Measurements from ENCODE around the gene ATXN7L2.
A peak's percentile ranks its signal among the peaks of the same experiment; 100 is the strongest.

DNA sequence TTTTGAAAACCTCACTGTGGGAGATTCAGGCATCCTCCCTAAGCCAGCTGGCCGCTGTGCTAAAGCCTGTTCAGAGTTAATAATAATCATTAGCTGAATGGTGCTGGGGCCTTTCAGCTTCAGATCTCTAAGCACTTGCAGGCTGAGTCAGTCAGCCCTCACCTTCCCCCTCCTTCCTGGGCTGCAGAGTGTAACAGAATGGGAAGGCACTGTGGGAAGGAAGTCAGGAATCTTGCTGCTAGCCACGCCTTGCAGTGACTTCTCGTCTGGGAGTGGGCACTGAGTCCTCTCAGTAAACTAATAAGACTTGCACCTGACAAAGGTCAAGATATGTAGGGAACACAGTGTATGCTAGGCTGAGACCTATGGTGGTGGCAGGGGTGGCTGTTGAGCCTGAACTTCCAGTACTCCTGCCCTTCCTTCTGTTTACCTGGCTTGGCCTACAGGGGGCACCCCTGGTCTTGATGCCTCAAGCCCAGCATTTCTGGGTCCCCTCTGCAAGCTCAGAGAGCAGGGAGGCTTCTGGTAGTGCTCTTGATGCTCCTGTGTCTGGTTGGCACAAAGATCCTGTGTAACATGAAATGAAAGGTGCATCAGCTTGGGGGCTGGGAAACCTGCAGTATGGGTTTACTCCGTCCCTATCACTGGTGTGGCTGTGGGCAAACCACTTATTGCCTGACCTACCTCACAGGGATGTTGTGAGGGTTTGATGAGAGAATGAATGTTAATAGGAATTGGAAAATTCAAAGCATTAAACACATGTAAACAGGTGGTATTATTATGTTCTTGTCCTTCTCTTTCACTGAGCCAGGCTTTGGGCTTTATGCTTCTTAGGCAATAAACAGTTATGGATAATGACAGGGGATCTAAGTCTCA lies 16.2 kb downstream of the ATXN7L2 start:
- TF ChIP-seq, protein P1, sequence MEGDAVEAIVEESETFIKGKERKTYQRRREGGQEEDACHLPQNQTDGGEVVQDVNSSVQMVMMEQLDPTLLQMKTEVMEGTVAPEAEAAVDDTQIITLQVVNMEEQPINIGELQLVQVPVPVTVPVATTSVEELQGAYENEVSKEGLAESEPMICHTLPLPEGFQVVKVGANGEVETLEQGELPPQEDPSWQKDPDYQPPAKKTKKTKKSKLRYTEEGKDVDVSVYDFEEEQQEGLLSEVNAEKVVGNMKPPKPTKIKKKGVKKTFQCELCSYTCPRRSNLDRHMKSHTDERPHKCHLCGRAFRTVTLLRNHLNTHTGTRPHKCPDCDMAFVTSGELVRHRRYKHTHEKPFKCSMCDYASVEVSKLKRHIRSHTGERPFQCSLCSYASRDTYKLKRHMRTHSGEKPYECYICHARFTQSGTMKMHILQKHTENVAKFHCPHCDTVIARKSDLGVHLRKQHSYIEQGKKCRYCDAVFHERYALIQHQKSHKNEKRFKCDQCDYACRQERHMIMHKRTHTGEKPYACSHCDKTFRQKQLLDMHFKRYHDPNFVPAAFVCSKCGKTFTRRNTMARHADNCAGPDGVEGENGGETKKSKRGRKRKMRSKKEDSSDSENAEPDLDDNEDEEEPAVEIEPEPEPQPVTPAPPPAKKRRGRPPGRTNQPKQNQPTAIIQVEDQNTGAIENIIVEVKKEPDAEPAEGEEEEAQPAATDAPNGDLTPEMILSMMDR (IDR thresholded peaks at IDR 0.05 in 2 of 3, conservative IDR thresholded peaks at IDR 0.05 in 1 of 3; ENCODE audit: control insufficient read depth in 2 of 3, extremely low read depth in 1 of 3, insufficient read depth in 1 of 3, low read depth in 3 of 3, low read length in 3 of 3), result peak; percentile 49 to 57 (median 52); a peak in 5 of 6 replicates
- TF ChIP-seq CBX5 (IDR thresholded peaks at IDR 0.05; ENCODE audit: low read depth), result no peak
- TF ChIP-seq JUND (IDR thresholded peaks at IDR 0.05; ENCODE audit: low read depth, low read length), result no peak
- TF ChIP-seq, protein P2, sequence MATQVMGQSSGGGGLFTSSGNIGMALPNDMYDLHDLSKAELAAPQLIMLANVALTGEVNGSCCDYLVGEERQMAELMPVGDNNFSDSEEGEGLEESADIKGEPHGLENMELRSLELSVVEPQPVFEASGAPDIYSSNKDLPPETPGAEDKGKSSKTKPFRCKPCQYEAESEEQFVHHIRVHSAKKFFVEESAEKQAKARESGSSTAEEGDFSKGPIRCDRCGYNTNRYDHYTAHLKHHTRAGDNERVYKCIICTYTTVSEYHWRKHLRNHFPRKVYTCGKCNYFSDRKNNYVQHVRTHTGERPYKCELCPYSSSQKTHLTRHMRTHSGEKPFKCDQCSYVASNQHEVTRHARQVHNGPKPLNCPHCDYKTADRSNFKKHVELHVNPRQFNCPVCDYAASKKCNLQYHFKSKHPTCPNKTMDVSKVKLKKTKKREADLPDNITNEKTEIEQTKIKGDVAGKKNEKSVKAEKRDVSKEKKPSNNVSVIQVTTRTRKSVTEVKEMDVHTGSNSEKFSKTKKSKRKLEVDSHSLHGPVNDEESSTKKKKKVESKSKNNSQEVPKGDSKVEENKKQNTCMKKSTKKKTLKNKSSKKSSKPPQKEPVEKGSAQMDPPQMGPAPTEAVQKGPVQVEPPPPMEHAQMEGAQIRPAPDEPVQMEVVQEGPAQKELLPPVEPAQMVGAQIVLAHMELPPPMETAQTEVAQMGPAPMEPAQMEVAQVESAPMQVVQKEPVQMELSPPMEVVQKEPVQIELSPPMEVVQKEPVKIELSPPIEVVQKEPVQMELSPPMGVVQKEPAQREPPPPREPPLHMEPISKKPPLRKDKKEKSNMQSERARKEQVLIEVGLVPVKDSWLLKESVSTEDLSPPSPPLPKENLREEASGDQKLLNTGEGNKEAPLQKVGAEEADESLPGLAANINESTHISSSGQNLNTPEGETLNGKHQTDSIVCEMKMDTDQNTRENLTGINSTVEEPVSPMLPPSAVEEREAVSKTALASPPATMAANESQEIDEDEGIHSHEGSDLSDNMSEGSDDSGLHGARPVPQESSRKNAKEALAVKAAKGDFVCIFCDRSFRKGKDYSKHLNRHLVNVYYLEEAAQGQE (IDR thresholded peaks at IDR 0.05; ENCODE audit: low read depth, low read length), result no peak
- TF ChIP-seq, protein P3, sequence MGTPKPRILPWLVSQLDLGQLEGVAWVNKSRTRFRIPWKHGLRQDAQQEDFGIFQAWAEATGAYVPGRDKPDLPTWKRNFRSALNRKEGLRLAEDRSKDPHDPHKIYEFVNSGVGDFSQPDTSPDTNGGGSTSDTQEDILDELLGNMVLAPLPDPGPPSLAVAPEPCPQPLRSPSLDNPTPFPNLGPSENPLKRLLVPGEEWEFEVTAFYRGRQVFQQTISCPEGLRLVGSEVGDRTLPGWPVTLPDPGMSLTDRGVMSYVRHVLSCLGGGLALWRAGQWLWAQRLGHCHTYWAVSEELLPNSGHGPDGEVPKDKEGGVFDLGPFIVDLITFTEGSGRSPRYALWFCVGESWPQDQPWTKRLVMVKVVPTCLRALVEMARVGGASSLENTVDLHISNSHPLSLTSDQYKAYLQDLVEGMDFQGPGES (IDR thresholded peaks at IDR 0.05), result no peak
- TF ChIP-seq RFX5 (IDR thresholded peaks at IDR 0.05; ENCODE audit: low read depth, low read length), result no peak
- TF ChIP-seq POLR2A (IDR thresholded peaks at IDR 0.05; ENCODE audit: low read depth, low read length), result no peak
- no peak for TF ChIP-seq SP1 (IDR thresholded peaks at IDR 0.05; ENCODE audit: low read depth, low read length)

Data from GM12878 (cell line).